ENCODE data around the gene FBXL5.

DNA sequence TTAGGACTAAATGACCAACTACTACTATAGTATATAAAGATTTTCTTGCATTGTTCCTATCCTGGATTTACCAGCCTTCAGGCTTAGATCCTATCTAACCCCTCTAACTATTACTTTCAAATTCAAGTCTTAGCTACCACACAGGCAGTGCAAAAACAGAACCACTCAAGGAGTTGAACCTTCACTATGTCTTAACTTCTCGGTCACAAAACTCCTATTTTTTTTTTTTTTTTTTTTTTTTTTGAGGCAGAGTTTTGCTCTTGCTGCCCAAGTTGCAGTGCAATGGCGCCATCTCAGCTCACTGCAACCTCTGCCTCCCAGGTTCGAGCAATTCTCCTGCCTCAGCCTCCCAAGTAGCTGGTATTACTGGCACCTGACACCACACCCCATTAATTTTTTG is 20.2 kb upstream of the FBXL5 start:
- TF ChIP-seq SMAD4 (CRISPR knock-in tag; conservative IDR thresholded peaks at IDR 0.05), result no peak
- TF ChIP-seq HNRNPL (IDR thresholded peaks at IDR 0.05; ENCODE audit: low read depth, low read length), result no peak
- no peak for TF ChIP-seq EZH2 (IDR thresholded peaks at IDR 0.05; ENCODE audit: borderline replicate concordance, low read depth, low read length)
- TF ChIP-seq NR2C2 (CRISPR knock-in tag; IDR thresholded peaks at IDR 0.05), result no peak
- TF ChIP-seq NR2C2 (tag; IDR thresholded peaks at IDR 0.05), result no peak
- TF ChIP-seq POLR2A (conservative IDR thresholded peaks at IDR 0.05), result no peak
- TF ChIP-seq, protein P1, sequence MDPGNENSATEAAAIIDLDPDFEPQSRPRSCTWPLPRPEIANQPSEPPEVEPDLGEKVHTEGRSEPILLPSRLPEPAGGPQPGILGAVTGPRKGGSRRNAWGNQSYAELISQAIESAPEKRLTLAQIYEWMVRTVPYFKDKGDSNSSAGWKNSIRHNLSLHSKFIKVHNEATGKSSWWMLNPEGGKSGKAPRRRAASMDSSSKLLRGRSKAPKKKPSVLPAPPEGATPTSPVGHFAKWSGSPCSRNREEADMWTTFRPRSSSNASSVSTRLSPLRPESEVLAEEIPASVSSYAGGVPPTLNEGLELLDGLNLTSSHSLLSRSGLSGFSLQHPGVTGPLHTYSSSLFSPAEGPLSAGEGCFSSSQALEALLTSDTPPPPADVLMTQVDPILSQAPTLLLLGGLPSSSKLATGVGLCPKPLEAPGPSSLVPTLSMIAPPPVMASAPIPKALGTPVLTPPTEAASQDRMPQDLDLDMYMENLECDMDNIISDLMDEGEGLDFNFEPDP (CRISPR knock-in tag; IDR thresholded peaks at IDR 0.05), result no peak
- no peak for TF ChIP-seq ZNF696 (CRISPR knock-in tag; conservative IDR thresholded peaks at IDR 0.05)
